Body of pancreas (tissue), 4 donors: ENCODE data around the gene CACNA1H.

Experiments
- CTCF ChIP-seq, 7 experiments: fragments of 450-650 bp in 4 of 7; fragments of 200-600 bp in 3 of 7; sonication (generic) in 3 of 7; IDR thresholded peaks; one replicate each; pipeline ENCODE4 v1.5.1; 2016 to 2019; ENCODE audit warnings: antibody characterized with exemption in 7 of 7
- POLR2A ChIP-seq, 3 donors: fragments of 450-650 bp; IDR thresholded peaks; one replicate each; pipeline ENCODE4 v1.6.1; 2016; ENCODE audit warnings: antibody characterized with exemption in 3 of 3, mild to moderate bottlenecking in 2 of 3

- TF ChIP-seq CTCF (IDR thresholded peaks at IDR 0.05) (no peak), POLR2A (IDR thresholded peaks at IDR 0.05) (no peak)
Measured at GRCh38 chr16:1198194-1198593, 45.3 kb downstream of the CACNA1H start.
